ENCODE measurements around the gene LARP4B. TPM values are rescaled to one million over a fixed set of nuclear protein-coding genes. Genes with fewer than 3 reads are reported as not detected.

Gene LARP4B
- polyA plus RNA-seq, 1 donor from 2014 or later = 14.2 TPM

DNA sequence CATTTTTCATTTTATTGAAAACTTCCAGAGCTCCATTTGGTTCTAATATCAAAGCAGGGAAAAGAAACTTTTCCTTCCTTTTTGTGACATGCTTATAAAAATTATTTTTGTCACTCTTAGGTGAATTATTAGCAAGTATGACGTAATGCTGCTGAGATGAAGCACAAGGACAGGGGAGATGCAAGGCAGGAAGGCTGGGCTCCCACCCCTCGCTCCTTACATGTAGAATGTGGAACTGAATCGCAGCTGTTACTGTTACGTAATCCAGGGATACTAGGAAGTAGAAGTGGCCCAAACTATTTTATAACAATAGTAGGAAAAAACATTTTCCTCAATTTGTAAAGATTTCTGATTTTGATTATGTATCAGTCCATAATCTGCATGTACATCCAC, 39.6 kb upstream of the LARP4B start:
- Histone ChIP-seq H3K4me3 (ENCODE audit: low read length) (no peak overlapping the region), H3K27ac (ENCODE audit: low read length) (no peak overlapping the region), H3F3A (ENCODE audit: insufficient read depth, low read length, poor library complexity, severe bottlenecking) (no peaks in the 10 kb centered on the region), H3K9me3 (ENCODE audit: low read length) (no peaks in the 10 kb centered on the region), H3K9ac (ENCODE audit: low read length) (no peak overlapping the region), H3K27me3 (ENCODE audit: insufficient read depth, low read depth, low read length) (no peaks in the 10 kb centered on the region), H3K9me2 (ENCODE audit: insufficient read depth, low read length) (no peaks in the 10 kb centered on the region), H3K36me3 (ENCODE audit: insufficient read depth, low read length) (no peaks in the 10 kb centered on the region), H2AFZ (ENCODE audit: low read depth, low read length) (no peak overlapping the region), H3K4me2 (ENCODE audit: low read length) (no peak overlapping the region), H4K20me1 (ENCODE audit: insufficient read depth) (no peaks in the 10 kb centered on the region), H3K79me2 (replicated peaks; ENCODE audit: insufficient read depth, low read length) (no peaks in the 10 kb centered on the region)
- TF ChIP-seq MXI1 (conservative IDR thresholded peaks at IDR 0.05; ENCODE audit: poor library complexity, severe bottlenecking) = no peak

DNA sequence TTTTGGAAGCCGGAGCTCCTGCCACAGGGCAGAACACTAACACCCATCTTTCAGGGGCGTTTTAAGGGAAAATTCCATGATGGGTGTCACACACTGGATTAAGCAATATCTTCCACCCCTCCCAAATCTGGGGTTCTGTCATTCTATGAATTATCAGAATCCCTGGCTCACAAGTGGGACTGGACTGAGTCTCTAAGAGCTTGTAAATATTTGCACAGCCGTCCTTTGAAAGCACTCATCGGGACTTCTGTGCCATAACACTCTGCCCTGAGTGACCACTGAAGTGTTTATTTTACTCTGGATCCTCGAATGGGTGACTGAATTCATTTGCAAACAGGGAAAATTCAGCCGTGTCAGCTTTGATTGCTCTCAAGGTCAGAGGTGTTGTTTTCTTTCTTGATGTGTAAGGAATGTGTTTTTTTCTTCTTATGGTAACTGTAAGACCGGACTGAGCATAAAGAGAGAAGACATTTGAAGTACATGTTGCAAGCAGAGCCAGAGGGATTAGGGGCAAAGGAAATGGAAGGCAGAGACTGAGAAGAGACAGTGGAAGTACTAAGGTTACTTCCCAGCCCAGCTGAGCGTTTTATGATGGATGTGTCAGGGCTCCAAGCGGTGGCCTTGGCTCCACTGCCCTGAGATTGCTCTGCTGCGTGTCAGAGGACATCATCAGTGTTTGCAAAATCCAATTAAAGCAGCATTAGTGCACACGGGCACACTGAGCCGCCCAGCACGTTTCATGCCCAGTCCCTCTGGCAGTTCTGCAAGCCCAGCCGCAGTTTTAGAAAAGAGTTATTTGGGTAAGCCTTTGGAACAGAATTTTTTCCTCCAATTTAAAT, 39.0 kb upstream of the LARP4B start:
- H2AFZ ChIP-seq (ENCODE audit: low read depth, low read length) = no peak overlapping the region
- H3K9me2 ChIP-seq (ENCODE audit: insufficient read depth, low read length) = no peaks in the 10 kb centered on the region
- no peaks in the 10 kb centered on the region for H3K9me3 ChIP-seq (ENCODE audit: low read length)
- H3K27me3 ChIP-seq (ENCODE audit: insufficient read depth, low read depth, low read length) = no peaks in the 10 kb centered on the region
- no peaks in the 10 kb centered on the region for H3K79me2 ChIP-seq (replicated peaks; ENCODE audit: insufficient read depth, low read length)
- H3K4me2 ChIP-seq (ENCODE audit: low read length) = no peak overlapping the region
- H3F3A ChIP-seq (ENCODE audit: insufficient read depth, low read length, poor library complexity, severe bottlenecking) = no peaks in the 10 kb centered on the region
- no peak for TF ChIP-seq MXI1 (conservative IDR thresholded peaks at IDR 0.05; ENCODE audit: poor library complexity, severe bottlenecking)
- no peak for TF ChIP-seq TAF1 (IDR thresholded peaks at IDR 0.05; ENCODE audit: low read depth)
- no peaks in the 10 kb centered on the region for H3K36me3 ChIP-seq (ENCODE audit: insufficient read depth, low read length)
- H3K27ac ChIP-seq (ENCODE audit: low read length) = no peak overlapping the region
- H3K9ac ChIP-seq (ENCODE audit: low read length) = no peak overlapping the region
- H4K20me1 ChIP-seq (ENCODE audit: insufficient read depth) = no peaks in the 10 kb centered on the region
- H3K4me3 ChIP-seq (ENCODE audit: low read length) = no peak overlapping the region

GRCh38 chr10:969473-970150, 38.1 kb upstream of the LARP4B start:
- Histone ChIP-seq H2AFZ (ENCODE audit: low read depth, low read length) (no peak overlapping the region), H3F3A (ENCODE audit: insufficient read depth, low read length, poor library complexity, severe bottlenecking) (no peaks in the 10 kb centered on the region), H3K27me3 (ENCODE audit: insufficient read depth, low read depth, low read length) (no peaks in the 10 kb centered on the region), H3K4me3 (ENCODE audit: low read length) (no peak overlapping the region), H3K36me3 (ENCODE audit: insufficient read depth, low read length) (no peaks in the 10 kb centered on the region), H3K9ac (ENCODE audit: low read length) (no peak overlapping the region), H3K27ac (ENCODE audit: low read length) (no peak overlapping the region), H3K9me2 (ENCODE audit: insufficient read depth, low read length) (no peaks in the 10 kb centered on the region), H4K20me1 (ENCODE audit: insufficient read depth) (no peaks in the 10 kb centered on the region), H3K4me2 (ENCODE audit: low read length) (no peak overlapping the region), H3K9me3 (ENCODE audit: low read length) (no peaks in the 10 kb centered on the region), H3K79me2 (replicated peaks; ENCODE audit: insufficient read depth, low read length) (no peaks in the 10 kb centered on the region)
- TF ChIP-seq SMC3 (conservative IDR thresholded peaks at IDR 0.05; ENCODE audit: poor library complexity) = no peak
- no peak for TF ChIP-seq TAF1 (IDR thresholded peaks at IDR 0.05; ENCODE audit: low read depth)
- no peak for TF ChIP-seq POLR2AphosphoS5 (IDR thresholded peaks at IDR 0.05)
- no peak for TF ChIP-seq EP300 (conservative IDR thresholded peaks at IDR 0.05; ENCODE audit: poor library complexity, severe bottlenecking)
- TF ChIP-seq EZH2 (IDR thresholded peaks at IDR 0.05; ENCODE audit: borderline replicate concordance, insufficient read depth, low read length, poor library complexity, severe bottlenecking) = no peak
- TF ChIP-seq RAD21 (conservative IDR thresholded peaks at IDR 0.05) = no peak
- TF ChIP-seq, protein P1, sequence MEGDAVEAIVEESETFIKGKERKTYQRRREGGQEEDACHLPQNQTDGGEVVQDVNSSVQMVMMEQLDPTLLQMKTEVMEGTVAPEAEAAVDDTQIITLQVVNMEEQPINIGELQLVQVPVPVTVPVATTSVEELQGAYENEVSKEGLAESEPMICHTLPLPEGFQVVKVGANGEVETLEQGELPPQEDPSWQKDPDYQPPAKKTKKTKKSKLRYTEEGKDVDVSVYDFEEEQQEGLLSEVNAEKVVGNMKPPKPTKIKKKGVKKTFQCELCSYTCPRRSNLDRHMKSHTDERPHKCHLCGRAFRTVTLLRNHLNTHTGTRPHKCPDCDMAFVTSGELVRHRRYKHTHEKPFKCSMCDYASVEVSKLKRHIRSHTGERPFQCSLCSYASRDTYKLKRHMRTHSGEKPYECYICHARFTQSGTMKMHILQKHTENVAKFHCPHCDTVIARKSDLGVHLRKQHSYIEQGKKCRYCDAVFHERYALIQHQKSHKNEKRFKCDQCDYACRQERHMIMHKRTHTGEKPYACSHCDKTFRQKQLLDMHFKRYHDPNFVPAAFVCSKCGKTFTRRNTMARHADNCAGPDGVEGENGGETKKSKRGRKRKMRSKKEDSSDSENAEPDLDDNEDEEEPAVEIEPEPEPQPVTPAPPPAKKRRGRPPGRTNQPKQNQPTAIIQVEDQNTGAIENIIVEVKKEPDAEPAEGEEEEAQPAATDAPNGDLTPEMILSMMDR (IDR thresholded peaks at IDR 0.05; ENCODE audit: poor library complexity, severe bottlenecking) = no peak
- TF ChIP-seq, protein P2, sequence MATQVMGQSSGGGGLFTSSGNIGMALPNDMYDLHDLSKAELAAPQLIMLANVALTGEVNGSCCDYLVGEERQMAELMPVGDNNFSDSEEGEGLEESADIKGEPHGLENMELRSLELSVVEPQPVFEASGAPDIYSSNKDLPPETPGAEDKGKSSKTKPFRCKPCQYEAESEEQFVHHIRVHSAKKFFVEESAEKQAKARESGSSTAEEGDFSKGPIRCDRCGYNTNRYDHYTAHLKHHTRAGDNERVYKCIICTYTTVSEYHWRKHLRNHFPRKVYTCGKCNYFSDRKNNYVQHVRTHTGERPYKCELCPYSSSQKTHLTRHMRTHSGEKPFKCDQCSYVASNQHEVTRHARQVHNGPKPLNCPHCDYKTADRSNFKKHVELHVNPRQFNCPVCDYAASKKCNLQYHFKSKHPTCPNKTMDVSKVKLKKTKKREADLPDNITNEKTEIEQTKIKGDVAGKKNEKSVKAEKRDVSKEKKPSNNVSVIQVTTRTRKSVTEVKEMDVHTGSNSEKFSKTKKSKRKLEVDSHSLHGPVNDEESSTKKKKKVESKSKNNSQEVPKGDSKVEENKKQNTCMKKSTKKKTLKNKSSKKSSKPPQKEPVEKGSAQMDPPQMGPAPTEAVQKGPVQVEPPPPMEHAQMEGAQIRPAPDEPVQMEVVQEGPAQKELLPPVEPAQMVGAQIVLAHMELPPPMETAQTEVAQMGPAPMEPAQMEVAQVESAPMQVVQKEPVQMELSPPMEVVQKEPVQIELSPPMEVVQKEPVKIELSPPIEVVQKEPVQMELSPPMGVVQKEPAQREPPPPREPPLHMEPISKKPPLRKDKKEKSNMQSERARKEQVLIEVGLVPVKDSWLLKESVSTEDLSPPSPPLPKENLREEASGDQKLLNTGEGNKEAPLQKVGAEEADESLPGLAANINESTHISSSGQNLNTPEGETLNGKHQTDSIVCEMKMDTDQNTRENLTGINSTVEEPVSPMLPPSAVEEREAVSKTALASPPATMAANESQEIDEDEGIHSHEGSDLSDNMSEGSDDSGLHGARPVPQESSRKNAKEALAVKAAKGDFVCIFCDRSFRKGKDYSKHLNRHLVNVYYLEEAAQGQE (IDR thresholded peaks at IDR 0.05; ENCODE audit: borderline replicate concordance) = no peak
- TF ChIP-seq MXI1 (conservative IDR thresholded peaks at IDR 0.05; ENCODE audit: poor library complexity, severe bottlenecking) = no peak
